NCI-H2107 treated with DMSO at 0.1 percent for 48 hours (cell line): ENCODE data around the gene IGFALS.

Source experiments
- DNase-seq: peaks from one replicate; lab custom pipeline; 2025; ENCODE audit not compliant: unreplicated experiment; lab: John Stamatoyannopoulos, UW

The IGFALS gene

GRCh38 chr16:1767116-1767994 lies 26.1 kb downstream of the IGFALS start:
- DNase-seq: no peak

- DNase-seq: no peak
These were observed 26.8 kb downstream of the IGFALS start for GRCh38 chr16:1766701-1767100.

GRCh38 chr16:1766231-1766630 lies 27.3 kb downstream of the IGFALS start:
- no peak for DNase-seq

- DNase-seq: no peak
These were observed 27.7 kb downstream of the IGFALS start for GRCh38 chr16:1765826-1766225.

GRCh38 chr16:1764971-1765370 lies 28.5 kb downstream of the IGFALS start:
- no peak for DNase-seq

GRCh38 chr16:1763521-1764511 lies 29.7 kb downstream of the IGFALS start:
- no peak for DNase-seq

GRCh38 chr16:1762879-1763520 lies 30.5 kb downstream of the IGFALS start:
- DNase-seq: no peak

GRCh38 chr16:1762196-1762878 lies 31.2 kb downstream of the IGFALS start:
- no peak for DNase-seq

- no peak for DNase-seq
These were observed 31.8 kb downstream of the IGFALS start for GRCh38 chr16:1761751-1762150.

GRCh38 chr16:1760911-1761310 lies 32.6 kb downstream of the IGFALS start:
- no peak for DNase-seq

- no peak for DNase-seq
These were observed 34.0 kb downstream of the IGFALS start for GRCh38 chr16:1759511-1759910.

GRCh38 chr16:1758923-1759322 lies 34.6 kb downstream of the IGFALS start:
- no peak for DNase-seq

- no peak for DNase-seq
These were observed 35.6 kb downstream of the IGFALS start for GRCh38 chr16:1757714-1758461.

GRCh38 chr16:1754204-1754603 lies 39.3 kb downstream of the IGFALS start:
- DNase-seq: no peak

- DNase-seq: no peak
These were observed 40.7 kb downstream of the IGFALS start for GRCh38 chr16:1752853-1753252.

GRCh38 chr16:1751946-1752345 lies 41.6 kb downstream of the IGFALS start:
- no peak for DNase-seq

GRCh38 chr16:1749152-1750117 lies 44.1 kb downstream of the IGFALS start:
- DNase-seq: no peak

GRCh38 chr16:1747934-1748333 lies 45.6 kb downstream of the IGFALS start:
- DNase-seq: no peak

GRCh38 chr16:1746693-1747195 lies 46.8 kb downstream of the IGFALS start:
- no peak for DNase-seq
